ENCODE data around the gene COL19A1.

The COL19A1 gene

GRCh38 chr6:70061546-70061945 lies 195.2 kb downstream of the COL19A1 start:
- DNase-seq: no peak

DNA sequence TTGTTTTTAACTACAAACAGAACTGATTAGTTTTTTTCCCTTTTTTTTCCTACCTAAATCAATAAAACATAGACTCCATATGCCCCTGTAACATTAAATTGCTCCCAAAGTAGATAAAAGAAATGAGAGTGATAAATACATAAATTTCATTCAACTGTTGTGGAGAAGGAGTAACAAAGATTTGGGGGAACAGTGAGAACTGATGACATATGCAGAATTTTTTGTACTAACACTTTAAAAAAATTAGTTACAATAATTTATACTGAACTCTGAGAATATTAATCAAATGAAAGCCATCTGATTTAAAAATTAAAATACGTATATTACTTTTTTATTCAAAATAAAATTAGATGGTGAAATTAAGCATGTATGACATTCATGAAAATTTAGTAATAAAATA lies 195.7 kb downstream of the COL19A1 start:
- no peak for DNase-seq

DNA sequence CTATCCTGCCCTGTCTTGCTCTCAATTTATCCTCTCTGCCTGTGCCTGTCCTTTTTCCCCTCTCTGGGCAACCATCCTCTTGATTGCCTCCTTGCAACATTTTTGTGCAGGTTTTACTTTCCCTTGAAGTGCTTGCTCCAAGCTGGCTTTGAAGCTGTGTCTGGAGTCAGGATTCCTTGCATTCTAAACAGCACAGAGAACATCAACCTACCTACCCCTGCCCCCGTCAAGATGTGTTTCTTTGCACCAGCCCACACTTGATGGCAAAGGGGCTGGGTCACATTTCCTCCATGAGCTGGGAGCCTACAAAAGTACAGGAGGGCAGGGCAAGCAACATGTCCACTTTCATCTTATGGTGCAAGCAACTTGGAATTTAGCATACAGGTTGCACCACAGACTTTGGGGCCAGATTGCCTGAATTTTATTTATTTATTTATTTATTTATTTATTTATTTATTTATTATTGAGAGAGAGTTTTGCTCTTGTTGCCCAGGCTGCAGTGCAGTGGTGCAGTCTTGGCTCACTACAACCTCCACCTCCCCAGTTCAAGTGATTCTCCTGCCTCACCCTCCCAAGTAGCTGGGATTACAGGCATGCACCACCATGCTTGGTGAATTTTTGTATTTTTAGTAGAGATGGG lies 206.3 kb downstream of the COL19A1 start:
- DNase-seq: no peak

DNA sequence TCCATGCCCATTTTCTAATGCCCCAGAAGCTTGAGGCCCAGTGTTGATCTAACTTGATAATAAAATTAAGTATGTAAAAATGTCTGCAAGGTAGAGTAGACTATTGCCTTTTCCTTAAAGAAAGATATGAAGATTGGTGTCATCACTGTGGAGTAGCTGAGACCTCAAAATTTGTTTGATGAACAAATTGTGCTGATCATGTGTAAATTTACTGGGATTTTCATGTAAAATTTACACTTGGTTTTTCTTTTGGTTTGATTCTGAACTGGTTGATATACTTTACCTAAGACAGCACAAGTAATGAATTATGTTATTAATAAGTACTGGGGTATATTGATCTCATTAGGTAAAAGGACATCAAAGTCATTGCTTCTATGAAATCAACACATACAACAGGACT lies 207.3 kb downstream of the COL19A1 start:
- DNase-seq: no peak

DNA sequence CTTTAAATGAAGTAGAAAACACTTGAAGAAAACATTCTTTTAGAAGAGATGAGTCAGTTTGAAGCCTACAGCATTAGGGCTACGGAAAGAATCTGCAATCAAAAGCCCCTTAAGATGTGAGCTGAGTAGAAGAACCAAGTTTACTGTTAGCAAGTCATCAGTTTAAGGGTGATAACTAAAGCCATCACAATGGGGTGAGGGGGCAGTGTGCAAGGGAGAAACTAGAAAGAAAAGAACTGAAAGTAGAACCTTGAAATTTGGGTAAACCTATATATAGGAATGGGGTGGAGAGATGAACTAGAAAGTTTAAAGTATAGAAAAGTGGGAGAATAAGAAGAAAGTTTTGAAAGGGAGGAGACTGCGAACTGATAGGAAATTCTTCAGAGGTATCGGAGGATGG lies 212.9 kb downstream of the COL19A1 start:
- DNase-seq: no peak

- no peak for DNase-seq
Measured at GRCh38 chr6:70080443-70081070, 214.2 kb downstream of the COL19A1 start.

DNA sequence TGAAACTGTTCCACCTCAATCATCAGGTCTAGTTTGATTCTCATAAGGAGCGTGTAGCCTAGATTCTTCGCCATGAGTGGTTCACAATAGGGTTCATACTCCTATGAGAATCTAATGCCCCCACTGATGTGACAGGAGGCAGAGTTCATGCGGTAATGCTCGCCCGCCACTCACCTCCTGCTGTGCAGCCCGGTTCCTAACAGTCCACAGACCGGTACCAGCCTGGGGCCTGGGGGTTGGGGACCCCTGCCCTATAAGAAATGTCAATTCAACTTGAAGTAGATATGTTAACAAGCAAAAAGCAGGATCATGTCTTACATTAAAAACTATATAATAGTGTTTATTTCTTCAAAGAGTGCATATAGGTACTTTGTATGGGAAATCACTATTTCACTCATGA lies 216.5 kb downstream of the COL19A1 start:
- no peak for DNase-seq

DNA sequence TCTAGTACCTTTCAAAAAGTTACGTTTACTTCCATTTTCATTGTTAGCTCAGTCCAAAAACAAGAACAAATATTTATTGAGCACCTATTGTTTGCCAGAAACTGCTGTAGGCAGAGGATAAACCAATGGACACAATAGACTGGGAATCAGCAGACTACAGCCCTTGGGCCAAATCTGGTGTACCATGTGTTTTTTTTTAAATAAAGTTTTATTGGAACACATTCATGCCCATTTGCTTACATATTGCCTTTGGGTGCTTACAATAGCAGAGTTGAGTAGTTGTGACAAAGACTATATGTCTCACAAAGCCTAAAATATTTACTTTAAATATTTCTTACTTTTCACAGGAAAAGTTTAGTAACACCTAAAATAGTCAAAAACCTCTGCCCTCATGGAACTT lies 220.4 kb downstream of the COL19A1 start:
- DNase-seq: no peak

GRCh38 chr6:70094156-70094555 lies 227.8 kb downstream of the COL19A1 start:
- no peak for DNase-seq

DNA sequence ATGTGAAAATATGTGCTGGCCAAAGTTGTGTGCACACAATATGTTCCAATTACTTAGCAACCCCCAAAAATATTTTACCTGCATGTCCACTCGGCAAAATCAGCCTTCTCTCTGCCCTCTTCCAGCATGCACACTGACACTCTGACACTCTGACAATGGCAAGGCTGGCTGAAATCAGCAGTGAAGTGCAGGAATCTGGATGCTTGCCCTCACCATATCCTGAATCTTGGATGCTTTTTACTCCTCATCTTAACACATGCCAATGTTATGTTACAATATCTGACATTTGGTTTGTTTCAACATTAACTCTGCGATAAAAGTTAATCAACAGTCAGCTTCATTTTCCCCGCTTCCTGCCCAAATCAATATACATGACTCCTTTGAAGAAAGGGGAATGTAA lies 233.4 kb downstream of the COL19A1 start:
- no peak for DNase-seq

- DNase-seq: no peak
Measured at GRCh38 chr6:70103798-70104197, 237.4 kb downstream of the COL19A1 start.

DNA sequence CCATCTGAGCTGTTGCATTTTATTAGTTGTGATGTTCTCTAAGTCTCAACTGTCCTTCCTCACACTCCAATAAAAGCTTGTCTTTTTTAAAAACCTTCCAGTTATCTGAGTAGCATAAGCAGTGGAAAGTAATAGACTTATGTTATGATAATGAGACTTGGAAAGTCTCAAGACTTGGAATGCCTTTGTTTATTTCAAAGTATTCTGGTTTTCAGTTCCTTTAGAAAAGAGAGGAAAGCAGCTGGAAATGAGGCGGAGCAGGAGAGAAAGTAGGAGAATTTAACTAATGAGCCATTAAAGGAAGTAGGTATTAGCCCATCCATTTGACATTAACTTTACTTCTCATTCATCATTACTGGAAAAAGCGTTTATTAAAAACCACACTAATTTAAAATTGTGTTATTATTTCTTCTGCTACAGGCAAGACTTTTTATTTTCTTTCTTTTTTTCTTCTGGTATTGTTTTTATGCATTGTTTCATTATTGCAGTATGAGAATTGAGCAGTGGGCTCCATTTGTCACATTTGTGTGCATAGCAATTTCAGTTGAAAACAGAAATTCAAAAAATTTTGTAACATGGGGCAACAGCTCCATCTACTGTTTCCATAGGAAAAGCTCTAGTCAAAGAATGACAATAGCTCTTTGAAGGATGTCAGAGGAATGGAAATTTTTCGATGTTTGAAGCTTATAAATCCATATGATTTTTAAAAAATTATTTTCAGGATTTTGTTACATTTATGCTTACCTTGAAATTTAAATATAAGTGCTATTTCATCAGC lies 241.7 kb downstream of the COL19A1 start:
- peak; percentile 3 to 42 (median 34) for DNase-seq

DNA sequence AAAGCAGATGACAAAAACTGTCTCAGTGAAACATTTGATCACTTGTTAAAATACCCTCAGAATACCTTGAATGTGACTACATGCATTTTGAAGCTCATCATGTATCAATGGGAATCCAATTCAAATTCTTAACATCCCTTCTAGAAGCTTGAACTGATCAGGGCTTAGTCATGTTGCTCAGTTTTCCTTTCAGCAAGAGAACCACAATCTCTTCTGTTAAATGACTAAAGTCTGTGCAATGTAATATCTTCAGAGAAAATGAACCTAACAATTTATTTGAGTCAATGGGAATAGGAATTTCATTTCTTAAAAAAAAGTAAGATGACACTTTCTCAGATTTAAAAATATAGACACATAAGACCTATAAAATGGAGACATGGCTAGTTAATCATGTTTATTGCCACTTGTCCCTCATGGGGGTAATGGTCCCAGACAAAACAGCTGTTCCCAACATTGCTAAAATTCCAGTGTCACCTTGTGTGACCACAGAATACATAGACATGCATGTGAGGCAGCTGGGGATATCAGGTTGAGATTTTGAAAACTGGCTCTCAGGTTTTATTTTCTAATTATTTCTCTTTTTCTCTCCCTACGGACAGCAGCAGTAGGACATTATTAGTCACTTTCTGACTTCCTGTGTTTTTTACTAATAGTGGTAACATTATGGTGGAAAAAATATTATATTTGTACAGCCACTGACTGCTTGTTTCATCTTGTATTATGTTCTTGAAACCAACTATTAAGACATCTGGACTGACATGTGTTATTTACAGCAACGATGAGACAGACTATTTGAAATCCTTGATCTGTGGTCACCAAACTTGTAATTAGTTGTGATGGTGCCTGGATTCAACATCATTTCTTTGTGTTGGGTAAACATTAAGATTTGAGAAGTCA lies 244.0 kb downstream of the COL19A1 start:
- no peak for DNase-seq

DNA sequence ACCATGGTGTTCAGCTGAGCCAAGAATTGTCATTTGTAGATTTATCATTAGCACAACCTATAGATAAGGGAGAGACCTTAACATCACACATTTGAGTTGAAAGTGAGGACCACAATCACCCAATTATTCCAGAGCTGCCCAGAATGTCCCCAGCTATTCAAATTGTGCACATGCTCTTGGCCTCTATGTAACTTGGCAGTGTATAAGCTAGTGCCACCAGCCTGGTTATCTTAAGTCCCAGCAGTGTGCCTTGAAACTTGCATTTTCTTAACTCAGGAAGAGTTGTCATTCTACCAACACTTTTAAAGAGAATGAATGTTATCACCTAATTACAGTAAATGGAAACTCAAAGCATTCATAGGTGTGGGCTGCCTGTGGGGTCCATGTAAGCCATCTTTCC lies 245.4 kb downstream of the COL19A1 start:
- no peak for DNase-seq

GRCh38 chr6:70112716-70113115 lies 246.4 kb downstream of the COL19A1 start:
- no peak for DNase-seq

GRCh38 chr6:70113171-70113570 lies 246.8 kb downstream of the COL19A1 start:
- no peak for DNase-seq

DNA sequence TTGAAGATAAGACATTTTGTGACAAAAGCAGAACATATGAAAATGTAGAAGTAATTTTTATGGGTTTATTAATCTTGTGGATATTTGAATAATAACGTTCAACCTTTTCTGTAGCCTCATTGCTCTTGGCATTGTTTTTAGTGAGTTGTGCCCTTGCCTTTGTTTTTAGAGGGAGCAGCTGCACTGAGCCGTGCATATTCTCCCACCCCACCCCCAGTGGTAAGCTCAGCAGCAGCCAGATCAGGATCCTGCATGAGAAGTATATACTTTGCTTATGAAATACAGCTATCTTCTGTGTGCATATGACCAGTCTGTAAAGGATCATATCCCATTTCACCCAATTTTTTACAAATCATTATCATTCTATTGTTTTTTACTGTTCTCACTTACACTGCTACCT lies 252.3 kb downstream of the COL19A1 start:
- no peak for DNase-seq

GRCh38 chr6:70119218-70119835 lies 253.0 kb downstream of the COL19A1 start:
- DNase-seq: no peak

GRCh38 chr6:70124443-70124842 lies 258.1 kb downstream of the COL19A1 start:
- no peak for DNase-seq

GRCh38 chr6:70124882-70125545 lies 258.7 kb downstream of the COL19A1 start:
- no peak for DNase-seq

DNA sequence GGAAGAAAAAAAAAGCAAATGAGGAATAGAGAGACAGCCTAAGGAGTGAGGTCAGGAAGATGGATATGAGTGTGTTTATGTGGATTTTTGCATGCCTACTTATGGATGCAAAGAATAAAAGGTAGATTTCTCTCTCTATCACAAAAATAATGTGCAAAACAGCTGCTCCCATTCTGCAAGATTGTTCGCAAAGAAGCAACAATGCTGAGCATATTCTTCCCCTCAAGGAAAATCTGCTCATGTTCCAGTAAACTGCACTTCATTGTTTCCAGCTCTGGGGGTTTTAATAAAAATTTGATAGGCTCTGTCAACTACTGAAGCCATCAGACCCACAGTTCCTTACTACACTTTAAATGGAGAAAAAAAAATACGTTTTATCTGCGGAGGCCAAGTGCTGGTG lies 259.2 kb downstream of the COL19A1 start:
- DNase-seq: no peak

GRCh38 chr6:70129341-70129740 lies 263.0 kb downstream of the COL19A1 start:
- no peak for DNase-seq

Data from suppressor macrophage (primary cell).